Measurements from ENCODE around the gene ELFN1.

GRCh38 chr7:1698201-1698600 lies 28.1 kb downstream of the ELFN1 start:
- TF ChIP-seq POLR2AphosphoS5 (IDR thresholded peaks at IDR 0.05; ENCODE audit: low read depth, low read length) (no peak), TAF1 (IDR thresholded peaks at IDR 0.05; ENCODE audit: borderline replicate concordance, insufficient read depth, low read length) (no peak), SIN3A (IDR thresholded peaks at IDR 0.05; ENCODE audit: borderline replicate concordance, insufficient read depth, low read length) (no peak), FOXP2 (optimal IDR thresholded peaks at IDR 0.05; ENCODE audit: borderline replicate concordance, extremely low read depth, extremely low read length, insufficient read depth) (no peak)
- TF ChIP-seq, protein P1, sequence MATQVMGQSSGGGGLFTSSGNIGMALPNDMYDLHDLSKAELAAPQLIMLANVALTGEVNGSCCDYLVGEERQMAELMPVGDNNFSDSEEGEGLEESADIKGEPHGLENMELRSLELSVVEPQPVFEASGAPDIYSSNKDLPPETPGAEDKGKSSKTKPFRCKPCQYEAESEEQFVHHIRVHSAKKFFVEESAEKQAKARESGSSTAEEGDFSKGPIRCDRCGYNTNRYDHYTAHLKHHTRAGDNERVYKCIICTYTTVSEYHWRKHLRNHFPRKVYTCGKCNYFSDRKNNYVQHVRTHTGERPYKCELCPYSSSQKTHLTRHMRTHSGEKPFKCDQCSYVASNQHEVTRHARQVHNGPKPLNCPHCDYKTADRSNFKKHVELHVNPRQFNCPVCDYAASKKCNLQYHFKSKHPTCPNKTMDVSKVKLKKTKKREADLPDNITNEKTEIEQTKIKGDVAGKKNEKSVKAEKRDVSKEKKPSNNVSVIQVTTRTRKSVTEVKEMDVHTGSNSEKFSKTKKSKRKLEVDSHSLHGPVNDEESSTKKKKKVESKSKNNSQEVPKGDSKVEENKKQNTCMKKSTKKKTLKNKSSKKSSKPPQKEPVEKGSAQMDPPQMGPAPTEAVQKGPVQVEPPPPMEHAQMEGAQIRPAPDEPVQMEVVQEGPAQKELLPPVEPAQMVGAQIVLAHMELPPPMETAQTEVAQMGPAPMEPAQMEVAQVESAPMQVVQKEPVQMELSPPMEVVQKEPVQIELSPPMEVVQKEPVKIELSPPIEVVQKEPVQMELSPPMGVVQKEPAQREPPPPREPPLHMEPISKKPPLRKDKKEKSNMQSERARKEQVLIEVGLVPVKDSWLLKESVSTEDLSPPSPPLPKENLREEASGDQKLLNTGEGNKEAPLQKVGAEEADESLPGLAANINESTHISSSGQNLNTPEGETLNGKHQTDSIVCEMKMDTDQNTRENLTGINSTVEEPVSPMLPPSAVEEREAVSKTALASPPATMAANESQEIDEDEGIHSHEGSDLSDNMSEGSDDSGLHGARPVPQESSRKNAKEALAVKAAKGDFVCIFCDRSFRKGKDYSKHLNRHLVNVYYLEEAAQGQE (IDR thresholded peaks at IDR 0.05; ENCODE audit: insufficient read depth in 1 of 2, low read depth in 2 of 2, low read length in 2 of 2), result no peak
